HG02870 (cell line): ENCODE measurements around the gene THOC2.
A peak's percentile ranks its signal among the peaks of the same experiment; 100 is the strongest.
"Not testable (repeated sequence)": the region's sequence is repeated elsewhere in the genome, so short reads cannot be mapped to it uniquely, and the experiment has no call there.

Experiments
- ATAC-seq: cut with Tn5 transposase; IDR thresholded peaks from one replicate; pipeline ENCODE4 v1.9.1; 2021; ENCODE audit warnings: mild to moderate bottlenecking, moderate library complexity; ENCODE audit not compliant: unreplicated experiment

The THOC2 gene

DNA sequence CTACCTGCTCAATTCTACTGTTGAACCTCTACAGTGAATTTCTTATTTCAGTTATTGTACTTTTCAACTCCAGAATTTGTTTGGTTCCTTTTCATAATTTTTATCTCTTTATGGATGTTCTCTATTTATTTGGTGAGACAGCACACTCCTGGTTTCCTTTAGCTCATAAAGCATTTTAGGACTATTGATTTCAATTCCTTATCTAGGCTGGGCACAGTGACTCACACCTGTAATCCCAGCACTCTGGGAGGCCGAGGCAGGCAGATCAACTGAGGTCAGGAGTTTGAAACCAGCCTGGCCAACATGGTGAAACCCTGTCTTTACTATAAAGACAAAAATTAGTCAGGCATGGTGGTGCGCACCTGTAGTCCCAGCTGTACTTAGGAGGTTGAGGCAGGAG, 57.7 kb downstream of the THOC2 start:
- no peak for ATAC-seq

DNA sequence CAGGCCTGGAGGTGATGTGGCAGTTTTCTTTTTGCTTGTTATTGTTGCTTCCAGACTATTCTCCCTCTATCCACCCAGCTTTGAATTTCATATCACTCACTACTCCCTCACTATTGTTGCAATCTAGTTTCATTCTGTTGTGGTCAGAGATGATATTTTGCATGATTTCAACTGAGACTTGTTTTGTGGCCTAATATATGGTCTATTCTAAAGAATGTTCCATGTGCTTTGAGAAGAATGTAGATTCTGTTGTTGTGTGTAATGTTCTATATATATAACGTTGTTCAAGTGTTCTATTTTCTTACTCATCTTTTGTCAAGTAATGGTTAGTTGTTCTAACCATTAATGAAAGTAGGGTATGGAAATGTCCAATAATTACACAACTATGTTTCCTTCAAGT, 59.0 kb downstream of the THOC2 start:
- ATAC-seq: peak; percentile 60

DNA sequence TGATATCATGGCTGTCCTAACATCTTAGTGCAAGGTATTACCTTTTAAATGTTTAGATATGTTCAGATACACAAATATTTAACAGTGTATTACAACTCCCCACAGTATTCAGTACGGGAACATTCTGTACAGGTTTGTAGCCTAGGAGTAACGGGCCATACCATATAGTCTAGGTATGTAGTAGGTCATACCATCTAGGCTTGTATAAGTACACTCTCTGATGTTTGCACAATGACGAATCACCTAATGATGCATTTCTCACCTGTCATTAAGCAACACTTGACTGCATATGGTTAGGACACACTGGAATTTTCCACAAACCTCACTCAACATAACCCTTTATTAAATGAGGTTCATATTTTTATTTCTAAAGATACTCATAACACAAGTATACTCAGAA, 67.7 kb downstream of the THOC2 start:
- ATAC-seq: no peak

DNA sequence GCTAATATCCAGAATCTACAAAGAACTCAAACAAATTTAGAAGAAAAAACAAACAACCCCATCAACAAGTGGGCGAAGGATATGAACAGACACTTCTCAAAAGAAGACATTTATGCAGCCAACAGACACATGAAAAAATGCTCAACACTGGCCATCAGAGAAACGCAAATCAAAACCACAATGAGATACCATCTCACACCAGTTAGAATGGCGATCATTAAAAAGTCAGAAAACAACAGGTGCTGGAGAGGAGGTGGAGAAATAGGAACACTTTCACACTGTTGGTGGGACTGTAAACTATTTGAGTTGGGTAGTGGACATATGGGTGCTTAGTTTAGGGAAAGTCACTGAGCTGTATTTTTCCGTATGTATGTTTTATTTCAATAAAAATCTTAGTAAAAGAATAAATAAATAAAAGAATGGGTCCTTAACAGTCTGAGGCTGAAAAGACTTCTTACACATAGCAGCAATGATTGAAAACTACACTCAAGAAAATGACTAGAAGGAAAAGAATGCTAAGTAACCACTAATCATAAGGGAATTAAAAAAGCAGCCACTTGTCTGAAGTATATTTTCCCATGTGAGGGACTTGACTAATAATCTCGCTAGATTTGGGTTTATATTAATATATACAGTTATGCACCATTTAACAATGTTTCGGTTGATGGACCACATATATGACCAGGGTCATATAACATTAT, 68.2 kb downstream of the THOC2 start:
- ATAC-seq: not testable (repeated sequence)

DNA sequence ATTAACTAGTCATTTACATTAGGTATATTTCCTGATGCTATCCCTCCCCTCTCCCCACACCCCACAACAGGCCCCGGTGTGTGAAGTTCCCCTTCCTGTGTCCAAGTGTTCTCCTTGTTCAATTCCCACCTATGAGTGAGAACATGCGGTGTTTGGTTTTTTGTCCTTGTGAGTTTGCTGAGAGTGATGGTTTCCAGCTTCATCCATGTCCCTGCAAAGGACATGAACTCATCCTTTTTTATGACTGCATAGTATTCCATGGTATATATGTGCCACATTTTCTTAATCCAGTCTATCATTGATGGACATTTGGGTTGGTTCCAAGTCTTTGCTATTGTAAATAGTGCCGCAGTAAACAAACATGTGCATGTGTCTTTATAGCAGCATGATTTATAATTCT, 69.1 kb downstream of the THOC2 start:
- not testable (repeated sequence) for ATAC-seq

DNA sequence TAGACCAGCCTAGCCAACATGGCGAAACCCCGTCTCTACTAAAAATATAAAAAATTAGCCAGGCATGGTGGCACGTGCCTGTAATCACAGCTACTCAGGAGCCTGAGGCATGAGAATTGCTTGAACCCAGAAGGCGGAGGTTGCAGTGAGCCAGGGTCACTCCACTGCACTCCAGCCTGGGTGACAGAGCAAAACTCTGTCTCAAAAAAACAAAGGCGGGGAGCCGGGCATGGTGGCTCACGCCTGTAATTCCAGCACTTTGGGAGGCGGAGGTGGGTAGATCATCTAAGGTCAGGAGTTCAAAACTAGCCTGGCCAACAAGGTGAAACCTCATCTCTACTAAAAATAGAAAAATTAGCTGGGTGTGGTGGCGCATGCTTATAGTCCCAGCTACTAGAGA, 76.3 kb downstream of the THOC2 start:
- ATAC-seq: not testable (repeated sequence)

DNA sequence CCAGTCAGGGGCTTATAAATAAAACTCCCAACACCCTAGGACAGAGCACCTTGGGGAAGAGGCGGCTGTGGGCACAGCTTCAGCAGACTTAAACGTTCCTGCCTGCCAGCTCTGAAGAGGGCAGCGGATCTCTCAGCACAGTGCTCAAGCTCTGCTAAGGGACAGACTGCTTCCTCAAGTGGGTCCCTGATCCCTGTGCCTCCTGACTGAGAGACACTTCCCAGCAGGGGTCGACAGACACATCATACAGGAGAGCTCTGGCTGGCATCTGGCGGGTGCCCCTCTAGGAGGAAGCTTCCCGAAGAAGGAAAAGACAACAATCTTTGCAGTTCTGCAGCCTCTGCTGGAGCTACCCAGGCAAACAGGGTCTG, 84.1 kb downstream of the THOC2 start:
- ATAC-seq: not testable (repeated sequence)

DNA sequence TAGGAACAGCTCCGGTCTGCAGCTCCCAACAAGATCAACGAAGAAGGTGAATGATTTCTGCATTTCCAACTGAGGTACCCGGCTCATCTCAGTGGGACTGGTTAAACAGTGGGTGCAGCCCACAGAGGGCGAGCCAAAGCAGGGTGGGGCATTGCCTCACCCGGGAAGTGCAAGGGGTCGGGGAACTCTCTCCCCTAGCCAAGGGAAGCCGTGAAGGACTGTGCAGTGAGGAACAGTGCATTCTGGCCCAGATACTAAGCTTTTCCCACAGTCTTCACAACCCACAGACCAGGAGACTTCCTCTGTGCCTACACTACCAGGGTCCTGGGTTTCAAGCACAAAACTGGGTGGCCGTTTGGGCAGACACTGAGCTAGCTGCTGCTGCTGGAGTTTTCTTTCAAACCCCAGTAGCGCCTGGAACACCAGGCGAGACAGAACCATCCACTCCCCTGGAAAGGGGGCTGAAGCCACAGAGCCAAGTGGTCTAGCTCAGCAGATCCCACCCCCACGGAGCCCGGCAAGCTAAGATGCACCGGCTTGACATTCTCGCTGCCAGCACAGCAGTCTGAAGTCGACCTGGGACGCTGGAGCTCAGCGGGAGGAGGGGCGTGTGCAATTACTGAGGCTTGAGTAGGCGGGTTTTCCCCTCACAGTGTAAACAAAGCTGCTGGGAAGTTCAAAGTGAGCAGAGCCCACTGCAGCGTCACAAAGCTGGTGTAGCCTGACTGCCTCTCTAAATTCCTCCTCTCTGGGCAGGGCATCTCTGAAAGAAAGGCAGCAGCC, 84.6 kb downstream of the THOC2 start:
- ATAC-seq: no peak

DNA sequence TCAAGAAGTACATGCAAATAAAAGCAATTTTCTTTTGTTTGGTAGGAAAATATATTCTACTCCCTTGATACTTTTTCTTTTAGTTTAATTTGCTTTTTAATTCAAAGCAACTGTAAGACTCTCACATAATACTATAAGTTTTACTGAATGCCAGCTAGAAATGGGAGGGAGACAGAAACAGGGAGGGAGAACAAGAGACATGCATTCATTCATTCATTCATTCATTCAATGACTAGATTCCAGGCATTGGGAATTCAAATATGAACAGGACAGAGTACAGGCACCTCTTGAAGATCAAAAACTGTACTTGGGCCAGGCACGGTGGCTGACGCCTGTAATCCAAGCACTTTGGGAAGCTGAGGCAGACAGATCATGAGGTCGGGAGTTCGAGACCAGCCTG, 85.6 kb downstream of the THOC2 start:
- no peak for ATAC-seq

DNA sequence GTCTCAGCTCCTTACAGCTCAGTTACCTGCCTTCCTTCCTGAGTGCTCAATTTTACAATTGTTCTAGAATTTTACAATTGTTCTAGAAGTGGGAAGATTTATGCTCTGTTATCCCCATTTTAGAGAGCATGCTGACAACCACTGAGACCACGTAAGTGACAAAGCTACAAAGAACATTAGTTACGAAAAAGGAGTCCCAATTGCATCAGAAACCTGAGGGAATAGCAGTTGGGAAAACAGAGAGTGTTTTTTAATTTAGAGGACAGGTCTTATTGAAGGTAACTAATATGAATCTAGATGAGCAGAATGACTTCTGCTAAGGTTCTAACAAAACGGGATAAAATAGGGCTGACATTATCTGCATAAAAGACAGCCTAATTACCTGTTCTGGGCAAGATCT, 103.3 kb downstream of the THOC2 start:
- ATAC-seq: no peak

DNA sequence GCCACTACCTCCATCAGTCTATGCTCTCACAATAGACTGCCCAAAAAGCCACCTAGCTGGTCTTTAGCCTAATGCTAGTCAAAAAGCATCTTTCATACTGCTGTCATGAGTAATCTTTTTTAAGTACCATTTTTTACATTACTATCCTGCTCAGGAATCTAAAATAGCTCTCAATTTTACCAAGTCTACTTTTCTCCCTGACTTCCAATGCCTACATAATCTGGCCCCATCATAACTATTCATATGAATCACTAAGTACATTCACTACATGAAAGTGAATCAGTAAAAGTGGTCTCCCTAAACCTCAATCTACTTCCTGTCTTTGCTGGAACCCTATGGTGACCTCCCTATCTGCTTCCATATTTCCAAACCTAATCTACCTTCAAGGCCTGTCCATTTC, 105.9 kb downstream of the THOC2 start:
- no peak for ATAC-seq

DNA sequence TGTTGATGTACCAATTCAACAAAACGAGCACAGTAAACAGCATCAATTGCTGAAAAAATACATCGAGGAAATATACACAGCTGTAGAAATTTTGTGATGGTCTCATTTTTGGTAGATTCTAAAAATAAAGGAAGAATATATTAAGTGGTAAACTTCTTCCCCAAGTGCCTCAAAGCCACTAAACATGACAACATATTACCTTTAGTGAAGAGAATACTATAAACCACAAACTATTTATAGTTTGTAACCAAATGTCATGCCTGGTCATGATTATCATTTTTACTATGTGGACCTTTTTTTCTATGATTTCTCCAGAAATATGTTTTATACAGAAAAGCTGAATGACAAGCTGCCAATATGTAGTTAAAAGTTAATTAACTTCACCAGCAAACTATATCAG, 106.9 kb downstream of the THOC2 start:
- ATAC-seq: no peak

DNA sequence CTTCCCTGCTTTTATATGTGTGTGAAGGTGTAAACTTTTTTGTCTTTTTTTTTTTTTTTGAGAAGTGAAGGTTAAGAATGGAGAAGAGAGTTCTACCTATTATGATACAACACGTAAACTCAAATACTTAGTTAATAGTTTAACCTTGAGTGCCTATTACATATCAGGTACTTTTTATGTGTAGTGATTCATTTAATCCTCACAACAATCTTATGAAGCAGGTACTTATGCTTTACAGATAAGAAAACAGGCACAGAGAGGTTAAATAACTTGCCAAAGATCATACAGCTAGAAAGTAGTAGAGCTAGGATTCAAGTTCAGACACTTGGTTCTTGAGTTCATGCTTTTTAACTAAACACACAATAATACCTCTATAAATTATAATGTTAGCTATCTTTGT, 107.4 kb downstream of the THOC2 start:
- ATAC-seq: no peak

DNA sequence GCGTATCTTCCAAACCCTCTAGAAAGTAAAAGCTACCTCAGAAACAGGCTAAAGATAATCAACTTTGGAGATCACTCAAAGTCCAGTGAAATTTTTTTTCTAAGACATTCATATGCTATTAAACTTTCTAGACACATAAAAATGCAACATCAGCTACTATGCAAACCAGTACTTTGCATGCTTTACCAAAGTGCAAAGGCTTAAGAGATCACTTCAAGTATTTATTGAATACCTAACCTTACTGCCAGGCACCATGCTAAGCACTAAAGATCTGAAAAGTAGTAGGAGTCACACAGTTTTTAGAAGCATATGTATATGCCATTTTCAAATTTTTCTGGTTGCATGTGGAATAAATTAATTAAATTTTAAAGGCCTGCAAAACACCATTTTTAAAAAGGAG, 115.8 kb downstream of the THOC2 start:
- ATAC-seq: no peak

DNA sequence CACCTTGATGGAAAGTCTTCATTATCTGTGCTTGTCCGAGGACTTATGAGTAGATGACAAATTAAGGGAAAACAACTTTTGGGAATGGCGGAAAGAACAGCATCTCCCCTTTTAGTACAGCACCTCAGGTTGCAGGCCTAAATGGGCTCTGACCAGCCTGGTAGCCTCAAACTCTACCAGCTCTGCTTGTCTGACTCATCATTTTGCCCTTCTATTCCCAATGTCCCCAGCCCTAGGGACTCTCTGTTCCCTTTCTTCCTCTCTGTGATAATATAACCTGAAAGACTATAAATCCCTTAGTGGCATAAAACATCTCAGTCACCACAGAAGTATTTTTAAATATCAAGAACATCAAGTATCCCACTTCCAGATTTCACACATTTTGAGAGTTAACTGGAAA, 121.9 kb downstream of the THOC2 start:
- no peak for ATAC-seq

DNA sequence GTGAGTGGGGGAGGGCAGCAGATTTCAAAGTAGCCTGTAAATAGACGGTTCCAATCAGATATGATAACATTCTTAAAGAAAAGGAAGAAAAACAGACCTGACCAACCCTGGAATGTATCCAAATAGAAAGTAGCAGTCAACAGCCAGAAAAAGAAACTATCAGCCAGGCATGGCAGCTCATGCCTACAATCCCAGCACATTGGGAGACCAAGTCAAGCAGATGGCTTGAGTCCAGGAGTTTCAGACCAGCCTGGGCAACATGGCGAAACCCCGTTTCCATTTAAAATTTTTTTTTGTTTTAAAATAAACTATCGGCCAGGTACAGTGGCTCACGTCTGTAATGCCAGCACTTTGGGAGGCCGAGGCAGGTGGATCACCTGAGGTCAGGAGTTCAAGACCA, 125.0 kb downstream of the THOC2 start:
- ATAC-seq: no peak

DNA sequence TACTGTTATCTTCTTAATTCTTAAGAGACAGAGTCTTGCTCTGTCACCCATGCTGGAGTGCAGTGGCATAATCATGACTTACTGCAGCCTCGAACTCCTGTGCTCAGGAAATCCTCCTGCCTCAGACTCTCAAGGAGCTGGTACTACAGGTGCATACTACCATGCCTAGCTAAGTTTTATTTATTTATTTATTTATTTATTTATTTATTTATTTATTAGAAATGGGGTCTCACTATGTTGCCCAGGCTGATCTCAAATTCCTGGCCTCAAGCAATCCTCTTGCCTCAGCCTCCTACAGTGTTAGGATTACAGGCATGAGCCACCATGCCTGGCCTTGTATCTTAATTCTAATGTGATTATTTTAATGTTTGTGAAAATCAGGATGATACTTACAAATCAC, 125.6 kb downstream of the THOC2 start:
- ATAC-seq: no peak

DNA sequence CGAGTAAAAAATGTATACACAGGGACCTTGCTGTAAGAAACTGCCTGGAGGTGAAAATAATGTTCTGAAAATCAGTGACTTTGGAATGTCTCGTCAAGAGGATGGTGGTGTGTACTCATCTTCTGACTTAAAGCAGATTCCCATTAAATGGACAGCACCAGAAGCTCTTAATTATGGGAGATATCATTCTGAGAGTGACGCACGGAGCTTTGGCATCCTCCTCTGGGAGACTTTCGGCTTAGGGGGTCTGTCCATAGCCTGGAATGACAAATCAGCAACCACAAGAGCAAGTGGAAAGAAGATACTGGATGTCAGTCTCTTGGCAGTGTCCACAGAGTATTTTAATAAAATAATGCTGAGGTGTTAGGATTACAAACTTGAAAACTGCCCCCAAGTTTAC, 129.4 kb downstream of the THOC2 start:
- no peak for ATAC-seq

DNA sequence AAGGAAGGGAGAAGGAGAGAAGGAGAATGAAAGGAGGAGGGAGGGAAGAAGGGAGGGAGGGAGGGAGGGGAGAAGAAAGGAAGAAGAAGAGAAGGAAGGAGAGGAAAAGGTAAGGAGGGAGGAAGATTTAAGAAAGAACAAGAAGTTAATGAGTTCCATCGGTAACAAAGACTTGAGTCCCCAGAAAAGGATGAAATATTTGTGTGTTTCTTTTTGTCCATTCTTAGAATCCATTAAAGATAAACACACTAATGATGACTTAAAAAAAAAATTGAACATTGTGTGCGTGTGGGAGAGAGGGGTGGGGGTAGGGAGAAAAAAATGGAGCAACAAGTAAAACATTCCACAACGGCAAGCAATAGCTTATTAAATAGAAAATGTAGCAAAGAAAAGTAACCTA, 131.4 kb downstream of the THOC2 start:
- ATAC-seq: no peak

DNA sequence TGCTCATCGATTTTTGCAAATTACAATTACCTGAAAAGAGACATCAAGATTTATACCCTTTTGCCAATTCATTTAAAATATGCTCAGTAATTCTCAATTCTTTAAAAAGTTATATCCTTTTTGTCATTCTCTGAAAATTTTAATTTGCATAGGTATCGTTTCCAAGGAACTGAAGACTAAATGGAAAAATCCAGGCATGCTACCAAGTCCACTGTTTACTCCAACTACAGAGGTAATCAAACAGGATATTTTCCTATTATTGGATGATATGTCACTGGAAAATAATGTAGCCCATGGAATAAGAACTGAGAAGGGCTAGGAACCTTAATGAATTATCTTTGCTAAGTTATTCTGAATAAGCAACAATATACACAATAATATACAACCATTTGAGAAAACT, 132.7 kb downstream of the THOC2 start:
- no peak for ATAC-seq

DNA sequence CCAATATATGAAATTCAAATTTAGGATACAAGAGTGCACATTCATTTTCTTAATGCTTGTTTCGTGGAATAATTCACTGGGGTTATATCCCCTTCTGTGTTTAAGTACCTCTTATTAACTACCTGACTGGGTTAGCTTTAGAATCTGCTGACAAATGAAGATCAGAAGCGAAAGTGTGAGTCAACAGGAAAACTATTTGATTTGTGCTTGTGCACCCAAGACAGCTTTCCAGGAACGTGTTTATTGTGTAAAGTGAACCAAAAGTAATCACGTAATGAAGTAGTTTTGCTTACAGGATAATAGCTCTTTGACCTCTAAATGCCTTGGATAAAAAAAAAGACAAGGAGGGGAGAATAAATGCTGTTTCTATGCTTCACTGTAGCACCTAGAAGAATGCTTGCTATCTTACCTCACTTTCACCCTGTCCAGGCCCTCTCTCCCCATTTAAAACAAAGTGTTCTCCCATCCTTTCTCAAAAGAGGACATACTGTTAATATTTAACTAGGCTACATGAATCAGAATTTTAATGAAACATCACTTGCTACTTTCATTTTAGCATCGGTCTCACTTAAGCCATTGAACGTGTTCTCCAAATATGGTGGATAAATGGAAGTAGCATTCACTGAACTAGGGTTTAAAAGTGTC, 141.9 kb downstream of the THOC2 start:
- peak; percentile 74 for ATAC-seq

DNA sequence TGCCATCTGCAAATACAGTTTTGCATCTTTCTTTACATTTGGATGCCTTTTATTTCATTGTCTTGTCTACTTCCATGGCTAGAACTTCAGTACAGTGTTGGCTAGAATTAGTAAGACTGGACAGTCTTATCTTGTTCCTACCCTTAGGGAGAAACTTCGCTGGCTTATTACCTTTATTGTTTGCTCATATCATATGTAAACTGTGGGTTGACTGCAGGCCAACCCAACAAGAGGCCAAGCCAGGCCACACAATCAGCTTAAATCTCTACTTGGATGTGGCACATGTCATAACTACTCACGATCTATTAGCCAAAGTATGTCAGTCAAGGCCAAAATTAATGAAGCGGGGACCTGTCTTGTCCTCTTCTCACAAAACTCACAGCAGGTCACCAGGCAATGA, 144.1 kb downstream of the THOC2 start:
- no peak for ATAC-seq
